IMR-90 (cell line): ENCODE measurements around the gene IL1RAPL1. TPM values are rescaled to one million over a fixed set of nuclear protein-coding genes. Genes with fewer than 3 reads are reported as not detected.

Experiments
- ATAC-seq: fragments of 200-7000 bp; cut with Tn5 transposase; 2 replicates; pipeline ENCODE4 v1.9.1; 2020; ENCODE audit warnings: low read depth, mild to moderate bottlenecking, moderate library complexity
- BruUV-seq: library from RNA; stranded (reverse); fragments of 400-500 nt; replicated peaks from 2 replicates; lab custom pipeline; 2021; lab: Mats Ljungman, UMichigan
- CTCF ChIA-PET: fragments of 300-600 bp; formaldehyde crosslinking; extraction: SDS; loops from one replicate; lab custom pipeline; 2021; ENCODE audit warnings: antibody characterized with exemption; lab: Yijun Ruan, JAX
- POLR2A ChIA-PET: fragments of 300-600 bp; sonication (Branson Sonifier 250); formaldehyde crosslinking; loops from one replicate; lab custom pipeline; 2022; ENCODE audit warnings: antibody characterized with exemption; ENCODE audit not compliant: unreplicated experiment; lab: Charles Lee
- DNase-seq: peaks from one replicate; pipeline ENCODE4 v3.0.0; 2013
- H2AFZ ChIP-seq: replicated peaks from 2 replicates; pipeline ENCODE3; 2013; ENCODE audit warnings: low read length, mild to moderate bottlenecking; ENCODE audit not compliant: poor library complexity
- H2AK5ac ChIP-seq: 2 replicates; pipeline ENCODE4 v1.6.1; 2013; ENCODE audit warnings: low read depth, low read length, inconsistent platforms
- H2AK9ac ChIP-seq: replicated peaks from 2 replicates; pipeline ENCODE3; 2013; ENCODE audit warnings: mild to moderate bottlenecking, low read depth, low read length, moderate library complexity; ENCODE audit not compliant: poor library complexity
- H2BK120ac ChIP-seq: 2 replicates; pipeline ENCODE4 v1.6.1; 2013; ENCODE audit warnings: low read depth, low read length, inconsistent platforms
- H2BK15ac ChIP-seq: 3 replicates; pipeline ENCODE4 v1.6.1; 2013; ENCODE audit warnings: low read depth, low read length, inconsistent platforms
- H2BK20ac ChIP-seq: 2 replicates; pipeline ENCODE4 v1.6.1; 2013; ENCODE audit warnings: low read depth, mild to moderate bottlenecking, inconsistent platforms, low read length, moderate library complexity
- H2BK5ac ChIP-seq: 2 replicates; pipeline ENCODE4 v1.6.1; 2013; ENCODE audit warnings: mild to moderate bottlenecking, low read depth, low read length, inconsistent platforms; ENCODE audit not compliant: poor library complexity, severe bottlenecking
- H3K14ac ChIP-seq: replicated peaks from 2 replicates; pipeline ENCODE4 v1.6.1; 2013; ENCODE audit warnings: low read depth, low read length, inconsistent platforms
- H3K18ac ChIP-seq: 2 replicates; pipeline ENCODE4 v1.6.1; 2013; ENCODE audit warnings: low read depth, low read length, control low read depth
- H3K23ac ChIP-seq: 2 replicates; pipeline ENCODE4 v1.6.1; 2013; ENCODE audit warnings: low read depth, low read length, inconsistent platforms
- H3K27ac ChIP-seq: 2 replicates; pipeline ENCODE4 v1.5.1; 2013; ENCODE audit warnings: mild to moderate bottlenecking, control low read depth, low read length; ENCODE audit not compliant: insufficient read depth
- H3K27me3 ChIP-seq: 2 replicates; pipeline ENCODE4 v1.6.1; 2013; ENCODE audit warnings: low read length; ENCODE audit not compliant: control insufficient read depth, insufficient read depth
- H3K36me3 ChIP-seq: 2 replicates; pipeline ENCODE4 v1.6.1; 2013; ENCODE audit warnings: low read length, mixed read lengths; ENCODE audit not compliant: control insufficient read depth, insufficient read depth
- H3K4ac ChIP-seq: 2 replicates; pipeline ENCODE4 v1.6.1; 2013; ENCODE audit warnings: low read depth, low read length, inconsistent platforms
- H3K4me1 ChIP-seq: 2 replicates; pipeline ENCODE4 v1.6.1; 2013; ENCODE audit warnings: low read length, mixed read lengths; ENCODE audit not compliant: control insufficient read depth, insufficient read depth
- H3K4me2 ChIP-seq: 2 replicates; pipeline ENCODE4 v1.6.1; 2013; ENCODE audit warnings: low read depth, mild to moderate bottlenecking, control low read depth, low read length, moderate library complexity
- H3K4me3 ChIP-seq: 2 replicates; pipeline ENCODE4 v1.5.1; 2013; ENCODE audit warnings: low read depth, mild to moderate bottlenecking, control low read depth, low read length, moderate library complexity; ENCODE audit not compliant: insufficient read depth
- H3K56ac ChIP-seq: 2 replicates; pipeline ENCODE4 v1.6.1; 2013; ENCODE audit warnings: low read length, inconsistent platforms; ENCODE audit not compliant: insufficient read depth; ENCODE audit errors: extremely low read depth
- H3K79me1 ChIP-seq, 2 experiments: 2 replicates each; pipeline ENCODE4 v1.6.1; 2013; ENCODE audit warnings: low read length in 2 of 2, inconsistent platforms in 1 of 2, low read depth in 1 of 2
- H3K9ac ChIP-seq: 2 replicates; pipeline ENCODE4 v1.6.1; 2013; ENCODE audit warnings: low read depth, low read length, control low read depth
- H3K9me1 ChIP-seq: 2 replicates; pipeline ENCODE4 v1.6.1; 2013; ENCODE audit warnings: low read length, inconsistent platforms; ENCODE audit not compliant: insufficient read depth
- H3K9me3 ChIP-seq: 2 replicates; pipeline ENCODE4 v1.6.1; 2013; ENCODE audit warnings: low read length; ENCODE audit not compliant: control insufficient read depth, insufficient read depth
- H4K20me1 ChIP-seq: 2 replicates; pipeline ENCODE4 v1.6.1; 2013; ENCODE audit warnings: low read length, inconsistent platforms; ENCODE audit not compliant: insufficient read depth
- H4K5ac ChIP-seq: 2 replicates; pipeline ENCODE4 v1.6.1; 2013; ENCODE audit warnings: mild to moderate bottlenecking, low read depth, low read length, control low read depth
- H4K8ac ChIP-seq, 2 experiments: 2 replicates each; pipeline ENCODE4 v1.6.1; 2013; ENCODE audit warnings: low read depth in 2 of 2, low read length in 2 of 2, control low read depth in 1 of 2, inconsistent platforms in 1 of 2
- H4K91ac ChIP-seq: 2 replicates; pipeline ENCODE4 v1.6.1; 2013; ENCODE audit warnings: low read depth, low read length, inconsistent platforms; ENCODE audit not compliant: insufficient read depth
- CEBPB ChIP-seq: IDR thresholded peaks from 2 replicates; pipeline ENCODE4 v1.6.1; 2012; ENCODE audit warnings: low read depth, low read length, improper control_type of control experiment
- FOS ChIP-seq: fragments of 150-350 bp; IDR thresholded peaks from 2 replicates; pipeline ENCODE4 v1.6.1; 2016; ENCODE audit warnings: low read depth, low read length
- MAFK ChIP-seq: IDR thresholded peaks from 2 replicates; pipeline ENCODE4 v1.6.1; 2012; ENCODE audit warnings: low read depth, low read length, improper control_type of control experiment
- MAZ ChIP-seq: IDR thresholded peaks from 2 replicates; pipeline ENCODE4 v1.6.1; 2012; ENCODE audit warnings: low read depth, mild to moderate bottlenecking, low read length, improper control_type of control experiment, moderate library complexity, borderline replicate concordance
- POLR2A ChIP-seq: IDR thresholded peaks from 2 replicates; pipeline ENCODE4 v1.6.1; 2012; ENCODE audit warnings: mild to moderate bottlenecking, low read depth, low read length
- RFX5 ChIP-seq: IDR thresholded peaks from 2 replicates; pipeline ENCODE4 v1.8.0; 2012; ENCODE audit warnings: low read depth, mild to moderate bottlenecking, low read length, moderate library complexity
- WGBS, 2 experiments: methylation state at CpG; one replicate each; pipeline versions ENCODE4 v1.1.5 to v1.1.7; 2013; ENCODE audit warnings: missing lambda C conversion rate in 2 of 2; ENCODE audit not compliant: insufficient read length in 1 of 2; ENCODE audit errors: extremely low coverage in 2 of 2; 5-methylcytosine and 5-hydroxymethylcytosine counted together
- dilution Hi-C: fragments of 300-500 bp; cut with HindIII; formaldehyde crosslinking; loops from one replicate; pipeline ENCODE4 v1.14.3; 2018; ENCODE audit warnings: low sequenced_read_pairs; ENCODE audit not compliant: unreplicated experiment
- in situ Hi-C: fragments of 300-500 bp; cut with MboI; formaldehyde crosslinking; loops from 3 replicates; pipeline ENCODE4 v1.14.3; 2019; ENCODE audit warnings: low sequenced_read_pairs, inconsistent platforms, mixed read lengths
- intact Hi-C: fragments of 100-400 bp; cut with micrococcal nuclease; formaldehyde crosslinking; loops from 2 replicates; pipeline ENCODE4 v1.10.0; 2022
- polyA plus RNA-seq, 3 experiments: library from polyadenylated mRNA; depleted of rRNA; stranded (reverse); fragments of >200 nt; gene quantifications; 2 replicates each; pipeline ENCODE4 v1.2.3, GENCODE V29; 2012; ENCODE audit warnings: low replicate concordance in 1 of 3
- total RNA-seq: library from RNA; depleted of rRNA; stranded (reverse); fragments of >200 nt; gene quantifications from 2 replicates; pipeline ENCODE4 v1.2.3, GENCODE V29; 2012
- TF ChIP-seq, protein P1 (sequence below): fragments of 150-350 bp; IDR thresholded peaks from 2 replicates; pipeline ENCODE4 v1.6.1; 2017; ENCODE audit warnings: mild to moderate bottlenecking, antibody characterized with exemption, low read length, low read depth
- TF ChIP-seq, protein P2 (sequence below): conservative IDR thresholded peaks from 2 replicates; pipeline ENCODE4 v1.5.1; 2012; ENCODE audit warnings: mild to moderate bottlenecking, low read depth, low read length, improper control_type of control experiment

Gene IL1RAPL1
- total and polyA plus RNA-seq, 2 of the 4 experiments (the other 2 are of a cell fraction), result 1.5 to 9.0 TPM

DNA sequence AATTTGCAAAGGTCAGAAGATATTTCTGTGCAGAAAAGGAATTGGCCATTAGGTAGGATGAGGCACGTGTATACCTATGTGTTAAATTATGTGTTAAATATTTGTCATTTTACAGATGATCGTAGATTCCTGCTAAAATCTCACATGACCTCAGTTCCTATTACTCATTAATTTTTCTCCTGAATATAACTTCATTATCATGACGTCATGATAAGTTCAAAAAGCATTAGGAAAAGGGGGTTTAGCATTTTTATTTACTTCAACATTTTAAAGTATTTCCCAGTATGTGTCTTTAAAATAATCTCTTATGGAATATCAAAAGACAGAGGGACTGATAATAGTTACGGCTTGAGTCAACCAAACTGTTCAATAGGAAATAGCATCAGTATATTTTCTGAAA, 372.8 kb downstream of the IL1RAPL1 start:
- no peak overlapping the region for H3K9ac ChIP-seq
- H3K18ac ChIP-seq, result no peak overlapping the region
- no peaks in the 10 kb centered on the region for H3K4me1 ChIP-seq
- H3K14ac ChIP-seq, result no peak overlapping the region
- no peak overlapping the region for H2AFZ ChIP-seq
- BruUV-seq, result no TSS peak
- H4K91ac ChIP-seq, result no peak overlapping the region
- DNase-seq, result no peak
- H3K4me2 ChIP-seq, result no peak overlapping the region
- CTCF ChIA-PET, result no interaction called here
- no peak overlapping the region for H4K5ac ChIP-seq
- no peak for ATAC-seq
- H2BK20ac ChIP-seq, result no peak overlapping the region
- no peak overlapping the region for H3K27ac ChIP-seq
- dilution Hi-C loops, result no loop called here
- no peak overlapping the region for H3K23ac ChIP-seq
- intact Hi-C loops, result no loop called here
- TF ChIP-seq MAZ (no peak), FOS (no peak), POLR2A (no peak), MAFK (no peak), RFX5 (no peak), CEBPB (no peak)
- TF ChIP-seq, protein P1, sequence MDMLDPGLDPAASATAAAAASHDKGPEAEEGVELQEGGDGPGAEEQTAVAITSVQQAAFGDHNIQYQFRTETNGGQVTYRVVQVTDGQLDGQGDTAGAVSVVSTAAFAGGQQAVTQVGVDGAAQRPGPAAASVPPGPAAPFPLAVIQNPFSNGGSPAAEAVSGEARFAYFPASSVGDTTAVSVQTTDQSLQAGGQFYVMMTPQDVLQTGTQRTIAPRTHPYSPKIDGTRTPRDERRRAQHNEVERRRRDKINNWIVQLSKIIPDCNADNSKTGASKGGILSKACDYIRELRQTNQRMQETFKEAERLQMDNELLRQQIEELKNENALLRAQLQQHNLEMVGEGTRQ, result no peak
- TF ChIP-seq, protein P2, sequence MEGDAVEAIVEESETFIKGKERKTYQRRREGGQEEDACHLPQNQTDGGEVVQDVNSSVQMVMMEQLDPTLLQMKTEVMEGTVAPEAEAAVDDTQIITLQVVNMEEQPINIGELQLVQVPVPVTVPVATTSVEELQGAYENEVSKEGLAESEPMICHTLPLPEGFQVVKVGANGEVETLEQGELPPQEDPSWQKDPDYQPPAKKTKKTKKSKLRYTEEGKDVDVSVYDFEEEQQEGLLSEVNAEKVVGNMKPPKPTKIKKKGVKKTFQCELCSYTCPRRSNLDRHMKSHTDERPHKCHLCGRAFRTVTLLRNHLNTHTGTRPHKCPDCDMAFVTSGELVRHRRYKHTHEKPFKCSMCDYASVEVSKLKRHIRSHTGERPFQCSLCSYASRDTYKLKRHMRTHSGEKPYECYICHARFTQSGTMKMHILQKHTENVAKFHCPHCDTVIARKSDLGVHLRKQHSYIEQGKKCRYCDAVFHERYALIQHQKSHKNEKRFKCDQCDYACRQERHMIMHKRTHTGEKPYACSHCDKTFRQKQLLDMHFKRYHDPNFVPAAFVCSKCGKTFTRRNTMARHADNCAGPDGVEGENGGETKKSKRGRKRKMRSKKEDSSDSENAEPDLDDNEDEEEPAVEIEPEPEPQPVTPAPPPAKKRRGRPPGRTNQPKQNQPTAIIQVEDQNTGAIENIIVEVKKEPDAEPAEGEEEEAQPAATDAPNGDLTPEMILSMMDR, result no peak
- no peak overlapping the region for H2AK9ac ChIP-seq
- H3K9me3 ChIP-seq, result no peaks in the 10 kb centered on the region
- H2BK15ac ChIP-seq, result no peak overlapping the region
- no peaks in the 10 kb centered on the region for H4K20me1 ChIP-seq
- no peak overlapping the region for H2BK5ac ChIP-seq
- no peak overlapping the region for H2AK5ac ChIP-seq
- POLR2A ChIA-PET, result no interaction called here
- in situ Hi-C loops, result no loop called here
- H3K4ac ChIP-seq, result no peak overlapping the region
- no peak overlapping the region for H2BK120ac ChIP-seq
- no peak overlapping the region for H4K8ac ChIP-seq
- H3K4me3 ChIP-seq, result no peak overlapping the region
- H3K27me3 ChIP-seq, result no peaks in the 10 kb centered on the region
- no peaks in the 10 kb centered on the region for H3K9me1 ChIP-seq
- no peaks in the 10 kb centered on the region for H3K36me3 ChIP-seq
- no peaks in the 10 kb centered on the region for H3K79me1 ChIP-seq
- no CpG with 5 or more reads among the region's 4 CpGs for WGBS, 2 experiments
- no peak overlapping the region for H3K56ac ChIP-seq
